T-helper 1 cell treated with Interleukin-12 subunit alpha and Interleukin-12 subunit beta and Interleukin-4 antibody, amounts not matched to agents 30 μg/mL and 1 μg/mL, for 36 hours (primary cell): Measurements from ENCODE around the gene NDUFA11.

Source experiments
- H3K27ac Mint-ChIP-seq: one replicate; pipeline ENCODE4 v1.8.0; 2021; ENCODE audit warnings: mild to moderate bottlenecking, mixed read lengths
- H3K27me3 Mint-ChIP-seq: one replicate; pipeline ENCODE4 v1.8.0; 2021; ENCODE audit warnings: low read depth, mixed read lengths
- H3K36me3 Mint-ChIP-seq: one replicate; pipeline ENCODE4 v1.8.0; 2021; ENCODE audit warnings: low read depth, mixed read lengths
- H3K4me1 Mint-ChIP-seq: one replicate; pipeline ENCODE4 v1.8.0; 2021; ENCODE audit warnings: low read depth, mixed read lengths
- H3K4me3 Mint-ChIP-seq: one replicate; pipeline ENCODE4 v1.8.0; 2021; ENCODE audit warnings: mild to moderate bottlenecking, moderate library complexity, mixed read lengths
- H3K9me3 Mint-ChIP-seq: one replicate; pipeline ENCODE4 v1.8.0; 2021; ENCODE audit warnings: mixed read lengths

The NDUFA11 gene

DNA sequence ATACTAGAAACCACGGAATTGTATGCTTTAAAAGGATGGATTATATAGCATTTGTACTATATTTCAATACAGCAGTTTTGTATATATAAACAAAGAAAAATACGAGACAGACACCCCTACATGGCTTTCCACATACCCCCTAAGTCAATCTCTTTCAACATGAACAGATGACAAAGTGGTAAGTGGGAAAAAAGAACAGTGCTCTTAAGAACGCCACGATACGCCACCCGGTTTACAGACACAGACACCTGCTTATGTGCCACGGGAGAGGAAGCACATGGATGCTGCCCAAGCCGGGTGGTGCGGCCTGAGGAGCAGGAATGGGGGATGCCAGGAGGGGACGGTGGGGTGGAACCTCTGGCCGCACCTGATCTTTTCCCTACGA is 18.6 kb upstream of the NDUFA11 start:
- Mint-ChIP-seq H3K27me3 (no peaks in the 10 kb centered on the region), H3K4me3 (no peak overlapping the region), H3K27ac (no peak overlapping the region), H3K36me3 (peaks cover 16% of the 10 kb centered on the region), H3K4me1 (no peaks in the 10 kb centered on the region), H3K9me3 (no peaks in the 10 kb centered on the region)

DNA sequence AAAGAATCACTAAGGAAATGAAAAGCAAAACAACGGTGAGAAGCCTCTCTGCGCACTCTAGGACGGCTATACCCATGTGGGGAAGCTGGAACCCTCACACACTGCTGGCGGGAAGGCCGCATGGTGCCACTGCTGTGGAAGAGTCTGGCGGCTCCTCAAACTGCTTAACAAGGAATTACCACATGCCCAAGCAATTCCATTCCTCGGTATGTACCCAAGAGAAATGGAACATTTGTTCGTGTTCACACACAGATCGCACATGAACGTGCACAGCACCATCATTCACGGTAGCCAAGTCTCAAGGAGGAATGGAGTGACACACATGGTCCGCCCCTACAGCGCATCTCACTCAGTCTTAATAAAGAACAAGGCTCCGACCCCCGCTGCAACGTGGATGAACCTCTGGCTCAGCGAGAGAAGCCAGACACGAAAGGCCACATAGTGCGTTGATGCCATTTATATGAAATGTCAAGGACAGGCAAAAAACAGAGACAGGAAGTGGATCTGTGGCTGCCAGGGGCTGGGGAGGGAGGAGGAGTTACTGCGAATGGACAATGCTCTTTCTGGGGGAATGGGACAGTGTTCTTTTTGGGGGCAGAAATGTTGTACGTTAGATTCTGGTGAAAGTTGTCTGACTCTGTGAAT is 18.0 kb upstream of the NDUFA11 start:
- H3K4me3 Mint-ChIP-seq: no peak overlapping the region
- H3K27ac Mint-ChIP-seq: no peak overlapping the region
- no peaks in the 10 kb centered on the region for H3K27me3 Mint-ChIP-seq
- H3K36me3 Mint-ChIP-seq: peaks cover 14% of the 10 kb centered on the region
- no peaks in the 10 kb centered on the region for H3K4me1 Mint-ChIP-seq
- H3K9me3 Mint-ChIP-seq: no peaks in the 10 kb centered on the region

- H3K4me1 Mint-ChIP-seq: no peaks in the 10 kb centered on the region
- no peak overlapping the region for H3K27ac Mint-ChIP-seq
- no peaks in the 10 kb centered on the region for H3K27me3 Mint-ChIP-seq
- H3K36me3 Mint-ChIP-seq: peaks cover 11% of the 10 kb centered on the region
- H3K9me3 Mint-ChIP-seq: no peaks in the 10 kb centered on the region
- no peak overlapping the region for H3K4me3 Mint-ChIP-seq
Observed at GRCh38 chr19:5918463-5919079, 15.0 kb upstream of the NDUFA11 start.

DNA sequence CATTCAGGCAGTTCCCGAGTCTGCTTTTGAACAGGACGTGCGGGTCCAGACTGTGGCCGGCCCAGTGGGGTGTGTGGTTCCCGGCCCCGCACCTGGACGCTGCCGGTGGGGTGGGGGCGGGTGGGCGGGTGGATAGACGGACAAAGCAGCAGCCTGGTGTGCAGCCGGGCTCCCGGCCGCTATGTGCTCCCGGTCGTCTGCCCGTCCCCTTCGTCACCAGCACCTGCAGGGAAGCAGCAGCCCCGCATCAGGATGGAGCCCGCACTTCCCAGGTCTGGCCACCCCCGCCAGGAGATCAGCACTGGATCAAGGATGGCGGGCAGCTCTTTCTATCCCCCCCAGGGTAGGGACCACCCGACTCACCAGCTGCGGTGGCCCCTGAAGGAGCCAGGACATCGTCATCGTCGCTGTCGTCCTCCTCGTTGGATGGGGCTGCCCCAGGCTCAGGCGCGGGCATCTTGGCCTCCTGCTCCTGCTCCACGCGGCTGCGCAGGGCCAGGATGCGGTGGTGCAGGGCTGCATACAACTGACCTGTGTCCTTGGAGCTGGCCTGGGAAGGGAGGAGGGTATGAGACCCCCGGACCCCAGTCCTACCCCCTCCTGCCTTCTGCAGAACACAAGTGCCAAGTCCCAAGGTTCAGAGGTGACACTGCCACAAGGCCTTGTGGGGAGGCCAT is 14.0 kb upstream of the NDUFA11 start:
- H3K4me3 Mint-ChIP-seq: no peak overlapping the region
- H3K9me3 Mint-ChIP-seq: no peaks in the 10 kb centered on the region
- peaks cover 9% of the 10 kb centered on the region for H3K36me3 Mint-ChIP-seq
- no peaks in the 10 kb centered on the region for H3K27me3 Mint-ChIP-seq
- H3K27ac Mint-ChIP-seq: no peak overlapping the region
- no peaks in the 10 kb centered on the region for H3K4me1 Mint-ChIP-seq

DNA sequence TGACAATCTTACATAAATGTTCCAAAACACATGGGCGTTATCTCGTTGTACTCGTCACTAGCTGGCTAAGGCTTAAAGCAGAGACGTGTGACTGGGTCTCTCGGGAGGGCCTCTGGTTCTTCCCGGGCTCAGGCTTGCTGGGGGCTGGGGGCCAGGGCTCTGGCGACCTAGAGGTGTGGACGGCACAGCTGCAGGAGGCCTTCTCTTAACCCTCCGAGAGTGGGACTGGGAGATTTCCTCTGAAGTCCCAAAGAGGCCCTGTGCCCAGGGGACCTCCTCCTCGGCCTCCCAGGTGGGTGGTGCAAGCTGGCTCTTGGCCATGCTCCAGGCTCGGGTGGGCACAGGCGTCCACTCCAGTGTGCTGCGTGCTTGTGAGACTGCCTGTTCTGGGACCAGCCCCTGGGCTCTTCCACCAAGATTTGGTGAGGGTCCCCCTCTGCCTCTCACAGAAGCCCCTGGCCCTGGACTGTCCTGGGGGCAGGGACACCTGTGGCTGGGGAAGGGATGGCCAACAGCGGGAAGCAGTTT is 12.7 kb upstream of the NDUFA11 start:
- H3K4me3 Mint-ChIP-seq: no peak overlapping the region
- no peaks in the 10 kb centered on the region for H3K4me1 Mint-ChIP-seq
- H3K27ac Mint-ChIP-seq: no peak overlapping the region
- no peaks in the 10 kb centered on the region for H3K27me3 Mint-ChIP-seq
- no peaks in the 10 kb centered on the region for H3K9me3 Mint-ChIP-seq
- peaks cover 5% of the 10 kb centered on the region for H3K36me3 Mint-ChIP-seq

DNA sequence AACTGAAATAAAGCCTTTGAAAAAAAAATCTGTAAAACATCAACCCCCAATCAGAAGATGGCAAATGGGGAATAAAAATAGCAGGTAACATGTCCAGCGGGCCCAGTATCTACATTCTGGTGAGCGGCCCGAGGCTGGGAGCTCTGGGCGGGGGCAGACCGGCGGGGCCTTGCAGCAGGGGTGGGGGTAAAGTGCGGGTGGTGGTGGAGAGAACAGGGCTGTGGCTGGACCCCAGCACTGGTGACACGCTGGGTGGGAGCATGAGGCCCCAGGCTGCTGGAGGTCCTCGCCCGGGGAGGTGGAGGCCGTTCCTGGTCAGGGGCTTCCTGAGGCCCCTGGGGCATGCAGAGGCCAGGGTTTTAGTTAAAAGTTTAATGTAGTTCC is 12.2 kb upstream of the NDUFA11 start:
- peaks cover 5% of the 10 kb centered on the region for H3K36me3 Mint-ChIP-seq
- no peak overlapping the region for H3K4me3 Mint-ChIP-seq
- H3K27me3 Mint-ChIP-seq: no peaks in the 10 kb centered on the region
- H3K27ac Mint-ChIP-seq: no peak overlapping the region
- no peaks in the 10 kb centered on the region for H3K4me1 Mint-ChIP-seq
- H3K9me3 Mint-ChIP-seq: no peaks in the 10 kb centered on the region

- no peaks in the 10 kb centered on the region for H3K4me1 Mint-ChIP-seq
- no peaks in the 10 kb centered on the region for H3K27me3 Mint-ChIP-seq
- no peak overlapping the region for H3K4me3 Mint-ChIP-seq
- H3K36me3 Mint-ChIP-seq: peaks cover 5% of the 10 kb centered on the region
- no peak overlapping the region for H3K27ac Mint-ChIP-seq
- H3K9me3 Mint-ChIP-seq: no peaks in the 10 kb centered on the region
Observed at GRCh38 chr19:5914946-5915781, 11.6 kb upstream of the NDUFA11 start.

GRCh38 chr19:5914358-5914774 is 10.8 kb upstream of the NDUFA11 start:
- H3K36me3 Mint-ChIP-seq: peaks cover 5% of the 10 kb centered on the region
- no peaks in the 10 kb centered on the region for H3K4me1 Mint-ChIP-seq
- H3K27me3 Mint-ChIP-seq: no peaks in the 10 kb centered on the region
- no peaks in the 10 kb centered on the region for H3K9me3 Mint-ChIP-seq
- H3K4me3 Mint-ChIP-seq: no peak overlapping the region
- H3K27ac Mint-ChIP-seq: no peak overlapping the region

DNA sequence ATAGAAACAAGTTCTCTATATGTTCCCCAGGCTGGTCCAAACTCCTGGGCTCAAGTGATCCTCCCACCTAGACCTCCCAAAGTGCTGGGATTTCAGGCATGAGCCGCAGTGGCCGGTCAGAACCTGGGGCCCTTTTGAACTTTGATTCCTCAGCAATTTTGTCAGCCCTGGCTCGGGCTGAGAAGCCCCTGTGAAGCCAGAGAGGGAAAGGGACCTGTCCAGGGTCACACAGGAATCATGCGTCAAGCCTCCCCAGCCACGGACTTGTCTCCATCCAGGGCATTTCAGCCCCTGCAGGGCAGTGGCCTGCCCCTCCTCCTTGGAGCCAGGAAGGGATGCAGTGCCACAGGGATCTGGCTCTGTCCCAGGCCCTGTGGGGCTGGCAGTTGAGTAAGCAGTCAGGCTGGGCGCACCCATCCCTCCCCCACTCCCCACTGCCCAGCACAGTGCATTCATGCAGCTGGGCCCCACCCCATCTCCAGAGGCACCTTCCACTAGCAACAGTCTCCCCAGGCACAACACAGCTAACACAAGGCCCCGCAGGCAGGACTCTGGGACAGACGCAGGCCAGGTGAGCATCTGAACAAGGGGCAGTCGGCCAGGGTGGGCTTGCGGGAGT is 10.3 kb upstream of the NDUFA11 start, which contains the start of gene CAPS:
TSS of gene CAPS (plus strand) at position 516 of the 619 bp plus-strand sequence. CDS start 153 bp downstream, outside the sequence.
- Mint-ChIP-seq H3K4me1 (no peaks in the 10 kb centered on the region), H3K36me3 (peaks cover 5% of the 10 kb centered on the region), H3K4me3 (no peak within 1 kb of the TSS), H3K27me3 (no peaks in the 10 kb centered on the region), H3K9me3 (no peaks in the 10 kb centered on the region), H3K27ac (no peak within 1 kb of the TSS)

DNA sequence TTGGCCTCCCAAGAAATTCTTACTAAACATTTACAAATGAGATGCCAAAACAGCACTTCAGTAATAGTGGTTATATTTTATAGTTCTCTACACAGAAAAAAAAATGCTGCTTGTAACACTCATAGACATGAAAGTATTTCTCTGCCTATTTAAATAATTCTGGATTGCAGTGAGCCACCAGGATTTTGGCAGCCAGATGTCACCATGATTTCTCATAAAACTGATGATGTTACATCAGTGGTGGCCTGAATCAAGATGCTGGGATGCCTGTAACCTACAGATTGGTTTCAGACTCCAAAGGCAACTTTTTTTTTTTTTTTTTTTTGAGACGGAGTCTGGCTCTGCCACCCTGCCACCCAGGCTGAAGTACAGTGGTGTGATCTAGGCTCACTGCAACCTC is 7.8 kb upstream of the NDUFA11 start:
- peaks cover 2% of the 10 kb centered on the region for H3K36me3 Mint-ChIP-seq
- no peaks in the 10 kb centered on the region for H3K27me3 Mint-ChIP-seq
- peaks cover 4% of the 10 kb centered on the region for H3K4me1 Mint-ChIP-seq
- no peak overlapping the region for H3K27ac Mint-ChIP-seq
- no peaks in the 10 kb centered on the region for H3K9me3 Mint-ChIP-seq
- H3K4me3 Mint-ChIP-seq: no peak overlapping the region

- H3K27ac Mint-ChIP-seq: no peak overlapping the region
- peaks cover 2% of the 10 kb centered on the region for H3K36me3 Mint-ChIP-seq
- no peaks in the 10 kb centered on the region for H3K27me3 Mint-ChIP-seq
- H3K4me3 Mint-ChIP-seq: no peak overlapping the region
- H3K4me1 Mint-ChIP-seq: peaks cover 8% of the 10 kb centered on the region
- H3K9me3 Mint-ChIP-seq: no peaks in the 10 kb centered on the region
Observed at GRCh38 chr19:5910638-5910907, 7.0 kb upstream of the NDUFA11 start.

DNA sequence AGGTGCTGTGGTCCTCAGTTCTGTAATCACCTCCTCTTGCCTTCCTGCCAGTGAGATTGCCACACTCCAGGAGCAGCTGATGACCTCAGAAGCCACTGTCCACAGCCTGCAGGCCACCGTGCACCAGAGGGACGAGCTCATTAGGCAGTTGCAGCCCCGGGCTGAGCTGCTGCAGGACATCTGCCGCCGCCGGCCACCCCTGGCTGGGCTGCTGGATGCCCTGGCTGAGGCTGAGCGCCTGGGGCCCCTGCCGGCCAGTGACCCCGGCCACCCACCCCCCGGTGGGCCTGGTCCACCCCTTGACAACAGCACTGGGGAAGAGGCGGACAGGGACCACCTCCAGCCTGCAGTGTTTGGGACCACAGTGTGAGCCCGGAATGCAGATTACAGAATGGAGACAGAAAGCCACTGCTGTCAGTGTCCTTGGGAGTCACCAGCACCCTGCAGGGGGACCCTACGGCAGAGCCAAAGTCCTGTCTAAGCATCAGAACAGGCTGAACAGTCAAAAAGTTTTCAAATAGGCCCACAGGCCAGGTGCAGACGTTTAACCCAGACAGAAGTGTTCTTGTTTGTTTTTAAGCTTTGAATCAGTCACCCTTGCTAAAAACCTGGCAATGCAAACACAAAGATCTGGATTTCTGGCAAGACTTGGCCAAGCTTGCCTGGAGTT is 5.3 kb upstream of the NDUFA11 start:
- no peak overlapping the region for H3K4me3 Mint-ChIP-seq
- H3K36me3 Mint-ChIP-seq: peaks cover 2% of the 10 kb centered on the region
- H3K9me3 Mint-ChIP-seq: no peaks in the 10 kb centered on the region
- no peaks in the 10 kb centered on the region for H3K27me3 Mint-ChIP-seq
- H3K4me1 Mint-ChIP-seq: peaks cover 8% of the 10 kb centered on the region
- H3K27ac Mint-ChIP-seq: no peak overlapping the region

- Mint-ChIP-seq H3K4me3 (no peak overlapping the region), H3K36me3 (peaks cover 6% of the 10 kb centered on the region), H3K9me3 (no peaks in the 10 kb centered on the region), H3K27me3 (no peaks in the 10 kb centered on the region), H3K27ac (no peak overlapping the region), H3K4me1 (peaks cover 11% of the 10 kb centered on the region)
Observed at GRCh38 chr19:5907241-5907640, 3.7 kb upstream of the NDUFA11 start.
